B cell (primary cell): ENCODE data around the gene CHST11. TPM values are rescaled to one million over a fixed set of nuclear protein-coding genes. Genes with fewer than 3 reads are reported as not detected.

Source experiments
- ATAC-seq: fragments of 200-7000 bp; cut with Tn5 transposase; one replicate; pipeline ENCODE4 v1.10.0; 2021; ENCODE audit warnings: low read depth, mild to moderate bottlenecking, moderate number of reproducible peaks, moderate library complexity
- CTCF ChIA-PET: fragments of 350-600 bp; sonication (Branson Sonifier 250); formaldehyde crosslinking; loops from one replicate; lab custom pipeline; 2021; ENCODE audit warnings: antibody characterized with exemption, inconsistent platforms; lab: Charles Lee
- POLR2A ChIA-PET: fragments of 350-600 bp; sonication (Branson Sonifier 250); formaldehyde crosslinking; loops from one replicate; lab custom pipeline; 2021; ENCODE audit warnings: antibody characterized with exemption; lab: Charles Lee
- DNase-seq: peaks from one replicate; pipeline ENCODE4 v3.0.0; 2013
- H2AFZ ChIP-seq: 2 replicates; pipeline ENCODE4 v1.6.1; 2012; ENCODE audit warnings: mild to moderate bottlenecking, low read depth, low read length; ENCODE audit not compliant: insufficient read depth, poor library complexity, severe bottlenecking
- H3K27ac ChIP-seq, 2 donors: 1 replicate in 1 of 2; 2 replicates in 1 of 2; pipeline ENCODE4 v1.5.1; 2012 to 2013; ENCODE audit warnings: low read length in 2 of 2, mild to moderate bottlenecking in 2 of 2, moderate library complexity in 1 of 2
- H3K27me3 ChIP-seq, 4 experiments: fragments of 200-600 bp in 1 of 4; sonication (generic) in 1 of 4; replicated peaks in 1 of 4; 1 replicate in 2 of 4; 2 replicates in 2 of 4; pipeline versions ENCODE4 v1.6.1 to v1.7.0; 2013 to 2016; ENCODE audit warnings: low read length in 3 of 4, mild to moderate bottlenecking in 2 of 4, mixed read lengths in 1 of 4, moderate library complexity in 1 of 4; ENCODE audit not compliant: insufficient read depth in 4 of 4, control insufficient read depth in 3 of 4; ENCODE audit errors: control extremely low read depth in 1 of 4
- H3K36me3 ChIP-seq, 2 experiments: replicated peaks in 1 of 2; 1 replicate in 1 of 2; 2 replicates in 1 of 2; pipeline versions ENCODE4 v1.6.1 to v1.7.1; 2013; ENCODE audit warnings: low read length in 1 of 2; ENCODE audit not compliant: insufficient read depth in 2 of 2, control insufficient read depth in 1 of 2; ENCODE audit errors: control extremely low read depth in 1 of 2, extremely low read depth in 1 of 2
- H3K4me1 ChIP-seq, 2 donors: fragments of 200-600 bp in 1 of 2; sonication (generic) in 1 of 2; 1 replicate in 1 of 2; 2 replicates in 1 of 2; pipeline versions ENCODE4 v1.5.1 to v1.6.1; 2013 to 2017; ENCODE audit warnings: low read length in 2 of 2; ENCODE audit not compliant: control insufficient read depth in 2 of 2, insufficient read depth in 2 of 2
- H3K4me2 ChIP-seq: replicated peaks from 2 replicates; pipeline ENCODE3; 2012; ENCODE audit warnings: mild to moderate bottlenecking, low read depth, low read length; ENCODE audit not compliant: poor library complexity, severe bottlenecking
- H3K4me3 ChIP-seq, 5 experiments: fragments of 200-600 bp in 1 of 5; sonication (generic) in 1 of 5; 1 replicate in 3 of 5; 2 replicates in 2 of 5; pipeline versions ENCODE4 v1.5.1 to v1.7.0; 2011 to 2016; ENCODE audit warnings: low read length in 4 of 5, mild to moderate bottlenecking in 4 of 5, low read depth in 2 of 5, control low read depth in 1 of 5, moderate library complexity in 1 of 5; ENCODE audit not compliant: insufficient read depth in 1 of 5; ENCODE audit errors: control extremely low read depth in 1 of 5, extremely low read depth in 1 of 5
- H3K79me2 ChIP-seq: fragments of 200-600 bp; sonication (generic); one replicate; pipeline ENCODE4 v1.6.0; 2016; ENCODE audit warnings: low read length; ENCODE audit not compliant: control insufficient read depth, insufficient read depth
- H3K9ac ChIP-seq: fragments of 200-600 bp; sonication (generic); 2 replicates; pipeline ENCODE4 v1.6.1; 2017; ENCODE audit warnings: mild to moderate bottlenecking, low read length, moderate library complexity
- H3K9me3 ChIP-seq, 3 donors: one replicate each; pipeline versions ENCODE4 v1.6.1 to v1.7.1; 2013; ENCODE audit warnings: low read length in 2 of 3; ENCODE audit not compliant: control insufficient read depth in 2 of 3, insufficient read depth in 1 of 3; ENCODE audit errors: control extremely low read depth in 1 of 3
- H4K20me1 ChIP-seq: 2 replicates; pipeline ENCODE4 v1.6.0; 2012; ENCODE audit warnings: mild to moderate bottlenecking, low read length; ENCODE audit not compliant: insufficient read depth, control insufficient read depth, poor library complexity, severe bottlenecking
- H3K27ac Mint-ChIP-seq: one replicate; pipeline ENCODE4 v1.8.0; 2021; ENCODE audit warnings: mixed read lengths
- H3K27me3 Mint-ChIP-seq: one replicate; pipeline ENCODE4 v1.8.0; 2021; ENCODE audit warnings: mixed read lengths
- H3K4me1 Mint-ChIP-seq: one replicate; pipeline ENCODE4 v1.8.0; 2021; ENCODE audit warnings: mixed read lengths
- H3K4me3 Mint-ChIP-seq: one replicate; pipeline ENCODE4 v1.8.0; 2021; ENCODE audit warnings: mixed read lengths
- H3K9me3 Mint-ChIP-seq: one replicate; pipeline ENCODE4 v1.8.0; 2022; ENCODE audit warnings: mixed read lengths; ENCODE audit not compliant: insufficient read depth
- CTCF ChIP-seq: fragments of 200-600 bp; IDR thresholded peaks from one replicate; pipeline ENCODE4 v1.8.0; 2022; ENCODE audit warnings: antibody characterized with exemption, mild to moderate bottlenecking
- EZH2 ChIP-seq: IDR thresholded peaks from 2 replicates; pipeline ENCODE4 v1.6.1; 2012; ENCODE audit warnings: borderline replicate concordance, low read depth, mild to moderate bottlenecking, moderate library complexity, low read length; ENCODE audit not compliant: insufficient read depth, poor library complexity, severe bottlenecking
- WGBS: methylation state at CpG from one replicate; pipeline ENCODE4 v1.1.5; 2013; ENCODE audit warnings: missing lambda C conversion rate; ENCODE audit not compliant: insufficient coverage; 5-methylcytosine and 5-hydroxymethylcytosine counted together
- intact Hi-C: fragments of 100-400 bp; cut with micrococcal nuclease; formaldehyde crosslinking; loops from one replicate; pipeline ENCODE4 v1.10.0; 2022
- polyA plus RNA-seq: library from polyadenylated mRNA; depleted of rRNA; stranded (reverse); fragments of >200 nt; gene quantifications from 2 replicates; pipeline ENCODE4 v1.2.3, GENCODE V29; 2012
- total RNA-seq, 2 donors: library from RNA; stranded (reverse); fragments of 120-200 nt in 1 of 2; gene quantifications; 1 replicate in 1 of 2; 2 replicates in 1 of 2; pipeline versions ENCODE4 v1.2.3 to v1.2.4, GENCODE V29; 2013 to 2022

Gene CHST11
- total and polyA plus RNA-seq, 2 donors (not counting 1 experiment from before 2014, with no cell fraction given): 46.3 to 152 TPM

GRCh38 chr12:104588047-104588920 lies 131.5 kb downstream of the CHST11 start:
- no peak overlapping the region for H3K27ac ChIP-seq
- ChIA-PET CTCF (interaction anchor here (0.6 kb wide), 1 partner anchor 272 kb away, joined by 4 read pairs; no protein-coding TSS in a partner anchor), POLR2A (interaction anchor here (1.2 kb wide), 1 partner anchor 10 kb away, joined by 3 read pairs; no protein-coding TSS in a partner anchor)
- TF ChIP-seq CTCF (no peak), EZH2 (no peak)
- no peaks in the 10 kb centered on the region for H3K27me3 ChIP-seq
- DNase-seq (no peak), ATAC-seq (no peak)
- H4K20me1 ChIP-seq: peaks cover 38% of the 10 kb centered on the region
- peaks cover 100% of the 10 kb centered on the region for H3K79me2 ChIP-seq
- H3K9ac ChIP-seq: no peak overlapping the region
- H3K9me3 ChIP-seq: no peaks in the 10 kb centered on the region
- Mint-ChIP-seq H3K27me3 (no peaks in the 10 kb centered on the region), H3K4me1 (peaks cover 63% of the 10 kb centered on the region), H3K4me3 (no peak overlapping the region), H3K27ac (no peak overlapping the region), H3K9me3 (no peaks in the 10 kb centered on the region)
- intact Hi-C loops: no loop called here
- no peak overlapping the region for H3K4me2 ChIP-seq
- H2AFZ ChIP-seq: no peak overlapping the region
- H3K4me1 ChIP-seq: peaks cover 29 to 31% of the 10 kb centered on the region in 2 donors
- no peak overlapping the region for H3K4me3 ChIP-seq
- WGBS: 97% methylated on average over 10 of the region's 11 CpGs
- H3K36me3 ChIP-seq: peaks cover 0 to 4% of the 10 kb centered on the region in 2 experiments
